GM23338 (cell line): Measurements from ENCODE around the gene NUPR1. TPM values are rescaled to one million over a fixed set of nuclear protein-coding genes. Genes with fewer than 3 reads are reported as not detected.

Source experiments
- ATAC-seq: fragments of 200-7000 bp; cut with Tn5 transposase; 3 replicates; pipeline ENCODE4 v1.9.1; 2020
- DNase-seq: peaks from one replicate; pipeline ENCODE4 v3.0.0-alpha.2; 2015; ENCODE audit warnings: low spot score
- H2AFZ ChIP-seq: fragments of 200-600 bp; sonication (generic); 2 replicates; pipeline ENCODE4 v1.8.0; 2016; ENCODE audit warnings: antibody characterized with exemption, mild to moderate bottlenecking, moderate library complexity
- H3F3A ChIP-seq: fragments of 200-600 bp; sonication (generic); replicated peaks from 2 replicates; pipeline ENCODE4 v1.8.0; 2017; ENCODE audit warnings: antibody characterized with exemption, mixed run types, low read depth
- H3K27ac ChIP-seq: fragments of 200-600 bp; sonication (generic); 2 replicates; pipeline ENCODE4 v1.6.1; 2016; ENCODE audit warnings: low read depth
- H3K27me3 ChIP-seq: fragments of 200-600 bp; sonication (generic); 2 replicates; pipeline ENCODE4 v1.8.0; 2016; ENCODE audit warnings: mild to moderate bottlenecking, mixed run types, moderate library complexity; ENCODE audit not compliant: insufficient read depth
- H3K36me3 ChIP-seq: fragments of 200-600 bp; sonication (generic); 2 replicates; pipeline ENCODE4 v1.8.0; 2016; ENCODE audit warnings: mild to moderate bottlenecking; ENCODE audit not compliant: insufficient read depth
- H3K4me1 ChIP-seq: fragments of 200-600 bp; sonication (generic); 2 replicates; pipeline ENCODE4 v1.8.0; 2016; ENCODE audit warnings: mild to moderate bottlenecking, moderate library complexity; ENCODE audit not compliant: insufficient read depth
- H3K4me2 ChIP-seq: fragments of 200-600 bp; sonication (generic); 2 replicates; pipeline ENCODE4 v1.7.1; 2017; ENCODE audit warnings: mixed run types
- H3K4me3 ChIP-seq: fragments of 200-600 bp; sonication (generic); 2 replicates; pipeline ENCODE4 v1.6.1; 2016; ENCODE audit warnings: mixed run types
- H3K79me2 ChIP-seq: fragments of 200-600 bp; sonication (generic); replicated peaks from 2 replicates; pipeline ENCODE4 v1.8.0; 2017; ENCODE audit warnings: mild to moderate bottlenecking; ENCODE audit not compliant: insufficient read depth
- H3K9me2 ChIP-seq: fragments of 200-600 bp; sonication (generic); 2 replicates; pipeline ENCODE4 v1.8.0; 2017; ENCODE audit not compliant: insufficient read depth
- H4K20me1 ChIP-seq: fragments of 200-600 bp; sonication (generic); replicated peaks from 2 replicates; pipeline ENCODE4 v1.8.0; 2017; ENCODE audit warnings: mild to moderate bottlenecking; ENCODE audit not compliant: insufficient read depth
- H3K27ac Mint-ChIP-seq: 2 replicates; pipeline ENCODE4 v1.8.0; 2020; ENCODE audit warnings: inconsistent platforms, mild to moderate bottlenecking, moderate library complexity, mixed read lengths
- H3K27me3 Mint-ChIP-seq: 3 replicates; pipeline ENCODE4 v1.8.0; 2022; ENCODE audit warnings: low read depth, mild to moderate bottlenecking, moderate library complexity, mixed read lengths, inconsistent platforms; ENCODE audit not compliant: insufficient read depth, poor library complexity
- H3K36me3 Mint-ChIP-seq: 3 replicates; pipeline ENCODE4 v1.8.0; 2021; ENCODE audit warnings: low read depth, mild to moderate bottlenecking, inconsistent platforms, moderate library complexity, mixed read lengths
- H3K4me1 Mint-ChIP-seq: 3 replicates; pipeline ENCODE4 v1.8.0; 2020; ENCODE audit warnings: mild to moderate bottlenecking, inconsistent platforms, mixed read lengths
- H3K4me3 Mint-ChIP-seq: 3 replicates; pipeline ENCODE4 v1.8.0; 2021; ENCODE audit warnings: moderate library complexity, mild to moderate bottlenecking, inconsistent platforms, mixed read lengths
- H3K9me3 Mint-ChIP-seq: 3 replicates; pipeline ENCODE4 v1.8.0; 2020; ENCODE audit warnings: moderate library complexity, mild to moderate bottlenecking, inconsistent platforms, mixed read lengths
- CREB1 ChIP-seq: fragments of 250-450 bp; sonication (Bioruptor Pico); IDR thresholded peaks from 2 replicates; pipeline ENCODE4 v1.5.0; 2020; ENCODE audit warnings: low read depth, mild to moderate bottlenecking, moderate library complexity
- EZH2 ChIP-seq: fragments of 200-600 bp; sonication (generic); IDR thresholded peaks from one replicate; pipeline ENCODE4 v1.8.0; 2017; ENCODE audit warnings: antibody characterized with exemption, mild to moderate bottlenecking, low read depth; ENCODE audit not compliant: unreplicated experiment
- EZH2phosphoT487 ChIP-seq: fragments of 200-600 bp; sonication (generic); IDR thresholded peaks from one replicate; pipeline ENCODE4 v1.8.1; 2018; ENCODE audit warnings: antibody characterized with exemption; ENCODE audit not compliant: unreplicated experiment
- JUNB ChIP-seq: IDR thresholded peaks from one replicate; pipeline ENCODE4 v1.6.1; 2016; ENCODE audit warnings: antibody characterized with exemption; ENCODE audit not compliant: unreplicated experiment
- NANOG ChIP-seq: IDR thresholded peaks from 2 replicates; pipeline ENCODE4 v1.6.1; 2016; ENCODE audit warnings: antibody characterized with exemption, borderline replicate concordance
- STAT1 ChIP-seq: IDR thresholded peaks from one replicate; pipeline ENCODE4 v1.6.1; 2016; ENCODE audit warnings: antibody characterized with exemption; ENCODE audit not compliant: unreplicated experiment
- ZNF114 ChIP-seq: fragments of 250-450 bp; sonication (Bioruptor Pico); IDR thresholded peaks from 2 replicates; pipeline ENCODE4 v1.5.0; 2020; ENCODE audit warnings: mild to moderate bottlenecking, moderate library complexity
- ZNF331 ChIP-seq: fragments of 250-450 bp; sonication (Bioruptor Pico); IDR thresholded peaks from 2 replicates; pipeline ENCODE4 v1.5.0; 2020; ENCODE audit warnings: low read depth, mild to moderate bottlenecking, moderate library complexity
- polyA plus RNA-seq: library from polyadenylated mRNA; unstranded; fragments of >200 nt; fragmentation: Nextera tagmentation; extraction: Ambion mirVana; gene quantifications from 2 replicates; pipeline ENCODE4 v1.2.1, GENCODE V29; 2016
- total RNA-seq: library from RNA; depleted of rRNA; stranded (reverse); fragments of >200 nt; shearing (Covaris generic); gene quantifications from 2 replicates; pipeline ENCODE4 v1.2.3, GENCODE V29; 2014
- TF ChIP-seq, protein P1 (sequence below): IDR thresholded peaks from one replicate; pipeline ENCODE4 v1.6.1; 2018; ENCODE audit warnings: antibody characterized with exemption; ENCODE audit not compliant: unreplicated experiment
- TF ChIP-seq, protein P2 (sequence below), 2 experiments: fragments of 200-600 bp in 1 of 2; sonication (generic) in 1 of 2; conservative IDR thresholded peaks; 2 replicates each; pipeline versions ENCODE4 v1.5.1 to v1.6.1; 2016 to 2017; ENCODE audit warnings: antibody characterized with exemption in 2 of 2, low read depth in 2 of 2, mild to moderate bottlenecking in 2 of 2, moderate library complexity in 1 of 2

Gene NUPR1
- total and polyA plus RNA-seq, 2 experiments from 2014 or later, result 0.03 to 0.48 TPM

DNA sequence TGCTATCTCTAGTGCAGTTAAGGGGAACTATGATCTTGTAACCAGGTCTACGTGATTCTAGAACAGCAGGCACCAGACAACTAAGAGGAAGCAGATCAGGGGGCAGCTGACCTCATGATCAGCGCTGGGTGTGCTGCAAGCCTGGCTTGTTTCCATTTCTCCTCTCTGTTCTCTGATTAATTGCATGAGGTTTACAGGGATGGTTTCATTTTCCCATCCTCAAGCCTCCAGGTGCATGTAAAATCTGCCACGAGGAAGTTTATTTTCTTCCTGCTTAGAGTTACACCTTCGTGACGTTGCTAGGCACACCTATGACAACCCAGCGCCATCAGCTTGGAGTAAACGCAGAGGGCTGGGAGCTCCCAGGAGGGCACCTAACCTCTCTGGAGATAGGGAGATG, 4.3 kb upstream of the NUPR1 start:
- no peaks in the 10 kb centered on the region for H3K36me3 ChIP-seq

DNA sequence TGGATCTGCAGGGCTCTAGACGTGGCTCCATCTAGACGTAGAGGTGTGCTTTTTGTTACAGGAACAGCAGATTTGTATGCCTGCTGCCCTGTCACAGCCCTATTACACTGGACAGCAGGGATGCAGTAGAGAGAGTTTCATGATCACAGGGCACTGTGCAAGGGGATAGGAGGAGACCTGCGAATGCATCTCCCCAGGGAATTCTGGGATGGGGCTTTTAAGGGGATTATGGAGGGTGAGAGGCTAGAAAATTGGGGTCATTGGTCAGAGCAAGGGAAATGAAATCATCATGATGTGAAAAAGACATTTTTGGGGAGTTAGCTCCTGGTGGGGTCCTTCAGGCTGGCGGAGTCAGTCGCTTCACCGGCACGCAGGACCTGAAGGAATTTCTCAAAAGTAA, 3.9 kb upstream of the NUPR1 start:
- TF ChIP-seq JUNB (no peak), ZNF331 (CRISPR knock-in tag) (no peak)
- no peak overlapping the region for H3K27ac Mint-ChIP-seq

More for the DNA sequence above, 4.3 kb upstream of the NUPR1 start:
- Histone ChIP-seq H4K20me1 (no peaks in the 10 kb centered on the region), H2AFZ (peak overlapping the region; percentile 59), H3K9me2 (no peaks in the 10 kb centered on the region), H3K4me2 (no peak overlapping the region), H3K4me1 (no peaks in the 10 kb centered on the region), H3K27ac (no peak overlapping the region), H3K79me2 (no peaks in the 10 kb centered on the region), H3K27me3 (no peaks in the 10 kb centered on the region), H3K4me3 (no peak overlapping the region), H3F3A (no peaks in the 10 kb centered on the region)
- Mint-ChIP-seq H3K9me3 (no peaks in the 10 kb centered on the region), H3K36me3 (no peaks in the 10 kb centered on the region), H3K27ac (no peak overlapping the region), H3K4me3 (no peak overlapping the region), H3K4me1 (peaks cover 5% of the 10 kb centered on the region; the same call in 2 of the 3 replicates), H3K27me3 (peaks cover 10% of the 10 kb centered on the region)
- ATAC-seq (no peak), DNase-seq (no peak)
- TF ChIP-seq JUNB (no peak), NANOG (no peak), STAT1 (no peak), ZNF114 (CRISPR knock-in tag) (no peak), EZH2phosphoT487 (no peak)
- TF ChIP-seq, protein P1, sequence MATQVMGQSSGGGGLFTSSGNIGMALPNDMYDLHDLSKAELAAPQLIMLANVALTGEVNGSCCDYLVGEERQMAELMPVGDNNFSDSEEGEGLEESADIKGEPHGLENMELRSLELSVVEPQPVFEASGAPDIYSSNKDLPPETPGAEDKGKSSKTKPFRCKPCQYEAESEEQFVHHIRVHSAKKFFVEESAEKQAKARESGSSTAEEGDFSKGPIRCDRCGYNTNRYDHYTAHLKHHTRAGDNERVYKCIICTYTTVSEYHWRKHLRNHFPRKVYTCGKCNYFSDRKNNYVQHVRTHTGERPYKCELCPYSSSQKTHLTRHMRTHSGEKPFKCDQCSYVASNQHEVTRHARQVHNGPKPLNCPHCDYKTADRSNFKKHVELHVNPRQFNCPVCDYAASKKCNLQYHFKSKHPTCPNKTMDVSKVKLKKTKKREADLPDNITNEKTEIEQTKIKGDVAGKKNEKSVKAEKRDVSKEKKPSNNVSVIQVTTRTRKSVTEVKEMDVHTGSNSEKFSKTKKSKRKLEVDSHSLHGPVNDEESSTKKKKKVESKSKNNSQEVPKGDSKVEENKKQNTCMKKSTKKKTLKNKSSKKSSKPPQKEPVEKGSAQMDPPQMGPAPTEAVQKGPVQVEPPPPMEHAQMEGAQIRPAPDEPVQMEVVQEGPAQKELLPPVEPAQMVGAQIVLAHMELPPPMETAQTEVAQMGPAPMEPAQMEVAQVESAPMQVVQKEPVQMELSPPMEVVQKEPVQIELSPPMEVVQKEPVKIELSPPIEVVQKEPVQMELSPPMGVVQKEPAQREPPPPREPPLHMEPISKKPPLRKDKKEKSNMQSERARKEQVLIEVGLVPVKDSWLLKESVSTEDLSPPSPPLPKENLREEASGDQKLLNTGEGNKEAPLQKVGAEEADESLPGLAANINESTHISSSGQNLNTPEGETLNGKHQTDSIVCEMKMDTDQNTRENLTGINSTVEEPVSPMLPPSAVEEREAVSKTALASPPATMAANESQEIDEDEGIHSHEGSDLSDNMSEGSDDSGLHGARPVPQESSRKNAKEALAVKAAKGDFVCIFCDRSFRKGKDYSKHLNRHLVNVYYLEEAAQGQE, result no peak

DNA sequence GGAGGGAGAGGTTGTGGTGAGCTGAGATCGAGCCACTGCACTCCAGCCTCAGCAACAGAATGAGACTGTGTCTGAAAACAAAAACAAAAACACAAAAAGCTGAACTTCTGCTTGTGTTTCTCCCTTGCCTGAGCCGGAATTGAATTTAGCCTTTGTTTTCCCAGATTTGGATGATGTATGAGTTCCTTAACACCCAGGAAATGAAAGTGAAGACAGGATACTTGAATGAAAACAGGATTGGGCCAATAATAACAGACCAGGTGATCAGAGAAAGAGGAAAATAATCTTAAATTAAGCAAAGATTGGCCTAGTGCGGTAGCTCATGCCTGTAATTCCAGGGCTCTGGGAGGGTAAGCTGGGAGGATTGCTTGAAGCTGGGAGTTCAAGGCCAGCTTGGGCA, 1.6 kb upstream of the NUPR1 start:
- Histone ChIP-seq H2AFZ (no peak overlapping the region), H3K4me2 (no peak overlapping the region), H3K4me3 (no peak overlapping the region), H3K4me1 (no peaks in the 10 kb centered on the region), H3K27ac (no peak overlapping the region), H3F3A (no peaks in the 10 kb centered on the region), H3K36me3 (no peaks in the 10 kb centered on the region), H3K9me2 (no peaks in the 10 kb centered on the region), H3K27me3 (no peaks in the 10 kb centered on the region), H4K20me1 (no peaks in the 10 kb centered on the region), H3K79me2 (no peaks in the 10 kb centered on the region)
- no peak for DNase-seq
- H3K4me3 Mint-ChIP-seq, result no peak overlapping the region
- peaks cover 9% of the 10 kb centered on the region for H3K27me3 Mint-ChIP-seq
- peaks cover 5% of the 10 kb centered on the region; the same call in 2 of the 3 replicates for H3K4me1 Mint-ChIP-seq
- H3K27ac Mint-ChIP-seq, result no peak overlapping the region
- ATAC-seq, result no peak
- H3K9me3 Mint-ChIP-seq, result no peaks in the 10 kb centered on the region
- H3K36me3 Mint-ChIP-seq, result no peaks in the 10 kb centered on the region
- TF ChIP-seq, protein P1, result no peak
- TF ChIP-seq CREB1 (CRISPR knock-in tag), result no peak
- no peak for TF ChIP-seq EZH2phosphoT487
- no peak for TF ChIP-seq ZNF331 (CRISPR knock-in tag)
- TF ChIP-seq ZNF114 (CRISPR knock-in tag), result no peak
- no peak for TF ChIP-seq EZH2
- TF ChIP-seq, protein P2, sequence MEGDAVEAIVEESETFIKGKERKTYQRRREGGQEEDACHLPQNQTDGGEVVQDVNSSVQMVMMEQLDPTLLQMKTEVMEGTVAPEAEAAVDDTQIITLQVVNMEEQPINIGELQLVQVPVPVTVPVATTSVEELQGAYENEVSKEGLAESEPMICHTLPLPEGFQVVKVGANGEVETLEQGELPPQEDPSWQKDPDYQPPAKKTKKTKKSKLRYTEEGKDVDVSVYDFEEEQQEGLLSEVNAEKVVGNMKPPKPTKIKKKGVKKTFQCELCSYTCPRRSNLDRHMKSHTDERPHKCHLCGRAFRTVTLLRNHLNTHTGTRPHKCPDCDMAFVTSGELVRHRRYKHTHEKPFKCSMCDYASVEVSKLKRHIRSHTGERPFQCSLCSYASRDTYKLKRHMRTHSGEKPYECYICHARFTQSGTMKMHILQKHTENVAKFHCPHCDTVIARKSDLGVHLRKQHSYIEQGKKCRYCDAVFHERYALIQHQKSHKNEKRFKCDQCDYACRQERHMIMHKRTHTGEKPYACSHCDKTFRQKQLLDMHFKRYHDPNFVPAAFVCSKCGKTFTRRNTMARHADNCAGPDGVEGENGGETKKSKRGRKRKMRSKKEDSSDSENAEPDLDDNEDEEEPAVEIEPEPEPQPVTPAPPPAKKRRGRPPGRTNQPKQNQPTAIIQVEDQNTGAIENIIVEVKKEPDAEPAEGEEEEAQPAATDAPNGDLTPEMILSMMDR (conservative IDR thresholded peaks at IDR 0.05; ENCODE audit: low read depth in 2 of 2), result no peak
- no peak for TF ChIP-seq JUNB

More for the DNA sequence above, 3.9 kb upstream of the NUPR1 start:
- no peaks in the 10 kb centered on the region for H3K9me3 Mint-ChIP-seq
- peak overlapping the region; percentile 59; the same call in 1 of the 2 replicates for H2AFZ ChIP-seq
- H3K27me3 ChIP-seq, result no peaks in the 10 kb centered on the region
- ATAC-seq (no peak), DNase-seq (no peak)
- no peaks in the 10 kb centered on the region for H4K20me1 ChIP-seq
- H3K79me2 ChIP-seq, result no peaks in the 10 kb centered on the region
- H3K36me3 Mint-ChIP-seq, result no peaks in the 10 kb centered on the region
- no peak overlapping the region for H3K27ac ChIP-seq
- peaks cover 5% of the 10 kb centered on the region; the same call in 2 of the 3 replicates for H3K4me1 Mint-ChIP-seq
- no peaks in the 10 kb centered on the region for H3K4me1 ChIP-seq
- no peak overlapping the region for H3K4me3 ChIP-seq
- H3F3A ChIP-seq, result no peaks in the 10 kb centered on the region
- H3K4me2 ChIP-seq, result no peak overlapping the region
- peaks cover 10% of the 10 kb centered on the region for H3K27me3 Mint-ChIP-seq
- H3K4me3 Mint-ChIP-seq, result no peak overlapping the region
- no peaks in the 10 kb centered on the region for H3K36me3 ChIP-seq
- no peaks in the 10 kb centered on the region for H3K9me2 ChIP-seq
